Measurements from ENCODE around the gene ARHGEF19.

DNA sequence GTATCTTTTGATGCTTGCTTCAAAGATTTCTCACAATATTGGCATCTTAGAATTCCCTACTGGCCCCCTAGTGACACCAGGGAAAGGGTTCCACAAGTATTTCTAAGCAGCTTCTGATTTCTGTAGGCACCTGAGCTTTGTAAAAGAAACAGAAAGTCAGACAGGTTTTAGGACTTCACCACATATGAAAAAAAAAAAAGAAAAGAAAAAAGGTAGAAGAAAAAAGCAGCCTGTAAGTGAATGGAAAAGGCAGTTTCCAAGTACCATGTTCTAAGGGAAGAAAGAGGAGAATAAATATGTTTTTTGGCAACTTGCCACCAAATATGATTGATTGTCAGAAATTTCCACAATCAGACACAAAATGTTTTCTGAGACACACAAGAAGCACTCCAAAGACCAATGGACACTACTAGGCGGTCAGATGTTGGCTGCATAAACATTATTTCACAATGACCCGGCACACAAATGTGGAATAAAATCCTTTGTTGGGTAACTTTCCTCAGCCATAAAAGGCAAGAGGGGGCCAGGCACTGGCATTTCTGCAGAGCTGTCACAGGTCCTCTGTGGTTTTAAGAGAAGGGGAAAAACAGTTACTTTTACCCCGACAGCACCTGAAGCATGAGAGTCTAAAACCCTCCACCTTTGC, 37.3 kb upstream of the ARHGEF19 start:
- TF ChIP-seq EZH2 (IDR thresholded peaks at IDR 0.05) (no peak), POLR2AphosphoS5 (IDR thresholded peaks at IDR 0.05; ENCODE audit: borderline replicate concordance, low read depth, low read length) (no peak)

All from SK-N-MC (cell line).